Upper lobe of left lung (tissue), 6 donors: ENCODE results near the gene PPP1R13L. TPM values are rescaled to one million over a fixed set of nuclear protein-coding genes. Genes with fewer than 3 reads are reported as not detected.

ENCODE experiments used
- ATAC-seq, 2 donors: fragments of 200-7000 bp; cut with Tn5 transposase; one replicate each; pipeline ENCODE4 v1.9.1; 2022; ENCODE audit warnings: mild to moderate bottlenecking in 2 of 2, moderate library complexity in 2 of 2; ENCODE audit not compliant: low FRiP score in 2 of 2
- DNase-seq, 2 donors: peaks; one replicate each; pipeline ENCODE4 v3.0.0-alpha.2; 2019 to 2020
- H3K27ac ChIP-seq, 4 donors: fragments of 200-600 bp; sonication (generic); one replicate each; pipeline ENCODE4 v1.5.1; 2016 to 2019
- H3K27me3 ChIP-seq, 4 donors: fragments of 200-600 bp; sonication (generic); one replicate each; pipeline ENCODE4 v1.5.1; 2017 to 2019
- H3K36me3 ChIP-seq, 4 donors: fragments of 200-600 bp; sonication (generic); one replicate each; pipeline ENCODE4 v1.5.1; 2016 to 2019
- H3K4me1 ChIP-seq, 4 donors: fragments of 200-600 bp; sonication (generic); one replicate each; pipeline ENCODE4 v1.5.1; 2018 to 2019
- H3K4me3 ChIP-seq, 4 donors: fragments of 200-600 bp; sonication (generic); one replicate each; pipeline ENCODE4 v1.5.1; 2017 to 2019; ENCODE audit warnings: mild to moderate bottlenecking in 2 of 4, moderate library complexity in 1 of 4
- H3K9me3 ChIP-seq, 4 donors: fragments of 200-600 bp; sonication (generic); one replicate each; pipeline ENCODE4 v1.5.1; 2018 to 2019
- CTCF ChIP-seq, 6 experiments: fragments of 450-650 bp in 4 of 6; fragments of 200-600 bp in 2 of 6; sonication (generic) in 2 of 6; IDR thresholded peaks; one replicate each; pipeline ENCODE4 v1.5.1; 2016 to 2019; ENCODE audit warnings: antibody characterized with exemption in 6 of 6
- EP300 ChIP-seq, 4 donors: sonication (generic); formaldehyde crosslinking; IDR thresholded peaks; one replicate each; pipeline ENCODE4 v1.5.1; 2017; ENCODE audit warnings: antibody characterized with exemption in 4 of 4, control low read depth in 2 of 4
- POLR2A ChIP-seq, 4 donors: fragments of 450-650 bp; IDR thresholded peaks; one replicate each; pipeline ENCODE4 v1.5.1; 2016 to 2017; ENCODE audit warnings: antibody characterized with exemption in 4 of 4, mild to moderate bottlenecking in 2 of 4
- POLR2AphosphoS5 ChIP-seq, 2 donors: sonication (generic); formaldehyde crosslinking; IDR thresholded peaks; one replicate each; pipeline ENCODE4 v1.5.1; 2017; ENCODE audit warnings: antibody characterized with exemption in 2 of 2
- WGBS, 2 donors: methylation state at CpG; one replicate each; pipeline ENCODE4 v1.1.5; 2017 to 2018; 5-methylcytosine and 5-hydroxymethylcytosine counted together
- total RNA-seq, 6 donors: library from RNA; depleted of rRNA in 4 of 6; stranded (reverse); fragments of >200 nt in 4 of 6; gene quantifications; one replicate each; pipeline versions ENCODE4 v1.1.0 to v1.2.1, GENCODE V29; 2016 to 2021
- donor health status: DM: no; HTN: no; CAD: no; lungs with moderate emphysema.
- donor health status: DM: no; HTN: yes; CAD: no; lungs with severe emphysema.

Gene PPP1R13L
- total RNA-seq, 6 donors from 2014 or later, result 27.8 to 76.2 (median 57.5) TPM

- WGBS, 2 donors, result 93 to 94% methylated on average over 3 of the region's 3 CpGs
Observed at GRCh38 chr19:45448425-45448756, 43.5 kb upstream of the PPP1R13L start.

GRCh38 chr19:45446944-45447343, 42.1 kb upstream of the PPP1R13L start:
- H3K27ac ChIP-seq, result no peak overlapping the region
- H3K27me3 ChIP-seq, result no peaks in the 10 kb centered on the region
- no peak overlapping the region for H3K4me3 ChIP-seq
- peaks cover 35 to 60% (median 53%) of the 10 kb centered on the region in 4 donors for H3K4me1 ChIP-seq
- ATAC-seq (no peak), DNase-seq (no peak)
- no peak for TF ChIP-seq POLR2A (IDR thresholded peaks at IDR 0.05)
- no peak for TF ChIP-seq CTCF (IDR thresholded peaks at IDR 0.05)
- TF ChIP-seq EP300 (IDR thresholded peaks at IDR 0.05), result no peak
- no peak for TF ChIP-seq POLR2AphosphoS5 (IDR thresholded peaks at IDR 0.05)
- 90 to 92% methylated on average over 7 of the region's 7 CpGs for WGBS, 2 donors
- H3K9me3 ChIP-seq, result no peaks in the 10 kb centered on the region
- no peaks in the 10 kb centered on the region for H3K36me3 ChIP-seq

More at GRCh38 chr19:45448425-45448756, 43.5 kb upstream of the PPP1R13L start:
- H3K27me3 ChIP-seq, result no peaks in the 10 kb centered on the region
- no peaks in the 10 kb centered on the region for H3K9me3 ChIP-seq
- TF ChIP-seq POLR2A (IDR thresholded peaks at IDR 0.05) (no peak), CTCF (IDR thresholded peaks at IDR 0.05) (no peak), EP300 (IDR thresholded peaks at IDR 0.05) (no peak), POLR2AphosphoS5 (IDR thresholded peaks at IDR 0.05) (no peak)
- H3K27ac ChIP-seq, result no peak overlapping the region
- H3K4me3 ChIP-seq, result no peak overlapping the region
- no peaks in the 10 kb centered on the region for H3K36me3 ChIP-seq
- DNase-seq, result no peak
- H3K4me1 ChIP-seq, result peaks cover 26 to 49% (median 43%) of the 10 kb centered on the region in 4 donors
- no peak for ATAC-seq

- H3K27me3 ChIP-seq, result no peaks in the 10 kb centered on the region
- no peak overlapping the region for H3K27ac ChIP-seq
- no peaks in the 10 kb centered on the region for H3K36me3 ChIP-seq
- H3K4me1 ChIP-seq, result peaks cover 30 to 54% (median 48%) of the 10 kb centered on the region in 4 donors
- H3K9me3 ChIP-seq, result no peaks in the 10 kb centered on the region
- TF ChIP-seq POLR2AphosphoS5 (IDR thresholded peaks at IDR 0.05), result no peak
- peak in 2 of 6 experiments; percentile 23 to 36 for TF ChIP-seq CTCF (IDR thresholded peaks at IDR 0.05)
- ATAC-seq, result no peak
- 78 to 80% methylated on average over 6 of the region's 6 CpGs for WGBS, 2 donors
- DNase-seq, result no peak
- H3K4me3 ChIP-seq, result no peak overlapping the region
Observed at GRCh38 chr19:45446295-45446694, 41.4 kb upstream of the PPP1R13L start.

DNA sequence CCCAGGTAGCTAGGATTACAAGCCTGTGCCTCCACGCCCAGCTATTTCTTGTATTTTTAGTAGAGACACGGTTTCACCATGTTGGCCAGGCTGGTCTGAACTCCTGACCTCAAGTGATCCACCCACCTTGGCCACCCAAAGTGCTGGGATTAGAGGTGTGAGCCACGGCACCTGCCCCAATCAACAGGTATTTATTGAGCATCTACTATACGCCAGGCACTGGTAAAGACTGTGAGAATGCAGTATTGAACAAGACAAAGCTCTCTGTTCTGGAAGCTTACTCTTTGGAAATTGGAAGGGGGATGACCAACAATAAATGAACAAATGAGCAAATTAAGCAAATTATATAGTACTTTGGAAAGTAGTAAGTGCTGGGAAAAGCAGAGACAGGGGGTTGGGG, 40.3 kb upstream of the PPP1R13L start:
- Histone ChIP-seq H3K27me3 (no peaks in the 10 kb centered on the region), H3K9me3 (no peaks in the 10 kb centered on the region), H3K4me3 (no peak overlapping the region), H3K4me1 (peaks cover 27 to 53% (median 47%) of the 10 kb centered on the region in 4 donors), H3K36me3 (no peaks in the 10 kb centered on the region), H3K27ac (peak overlapping the region; percentile 93 to 98 (median 96))
- WGBS, 2 donors, result 87 to 98% methylated on average over 4 of the region's 4 CpGs
- TF ChIP-seq POLR2A (IDR thresholded peaks at IDR 0.05) (no peak), POLR2AphosphoS5 (IDR thresholded peaks at IDR 0.05) (no peak), CTCF (IDR thresholded peaks at IDR 0.05) (no peak), EP300 (IDR thresholded peaks at IDR 0.05) (no peak)
- ATAC-seq (no peak), DNase-seq (no peak)

DNA sequence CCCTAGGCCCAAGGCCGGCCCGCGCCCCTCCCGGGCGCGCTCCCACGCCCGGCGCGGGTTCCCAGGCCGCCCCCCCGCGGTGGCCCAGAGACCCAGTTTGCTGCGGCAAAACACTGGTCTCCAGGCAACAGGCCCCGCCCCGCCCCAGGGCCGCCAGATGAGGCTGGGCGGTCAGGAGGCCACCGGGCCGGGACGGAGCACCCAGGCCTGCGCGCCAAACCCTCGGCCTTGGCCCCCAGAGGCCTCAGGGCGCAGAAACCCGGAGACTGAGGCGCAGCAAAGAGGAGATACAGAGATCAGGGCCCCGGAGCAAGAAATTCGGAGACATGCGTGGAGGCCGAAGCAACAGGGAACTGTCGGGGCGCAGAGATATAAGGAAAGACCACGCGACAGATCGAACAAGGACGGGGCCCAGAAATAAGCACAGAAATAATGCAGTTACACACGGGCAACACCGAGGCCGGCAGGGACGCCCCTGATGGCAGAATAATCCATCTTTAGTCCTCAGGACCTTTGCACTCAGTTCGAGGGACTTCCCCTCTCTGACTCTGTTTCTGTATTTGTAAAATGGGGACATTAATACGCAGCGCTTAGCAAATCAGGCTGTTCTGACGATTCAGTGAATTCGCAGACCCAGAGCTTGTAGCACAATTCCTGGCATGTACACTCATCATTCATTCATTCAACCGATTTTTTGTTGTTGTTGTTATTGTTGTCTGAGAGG, 39.6 kb upstream of the PPP1R13L start:
- ATAC-seq, result peak; percentile 88 to 90
- peak; percentile 97 to 99 for DNase-seq
- Histone ChIP-seq H3K4me1 (peaks cover 23 to 51% (median 43%) of the 10 kb centered on the region in 4 donors), H3K27me3 (no peaks in the 10 kb centered on the region), H3K36me3 (no peaks in the 10 kb centered on the region), H3K27ac (peak overlapping the region; percentile 93 to 98 (median 96)), H3K4me3 (peak overlapping the region in 3 of 4 donors; percentile 42 to 51 (median 47)), H3K9me3 (no peaks in the 10 kb centered on the region)
- 22 to 30% methylated on average over 24 of the region's 47 CpGs for WGBS, 2 donors
- TF ChIP-seq POLR2A (IDR thresholded peaks at IDR 0.05) (peak in 2 of 4 donors; percentile 61 to 66), EP300 (IDR thresholded peaks at IDR 0.05) (peak in 3 of 4 donors; percentile 18 to 55 (median 30)), CTCF (IDR thresholded peaks at IDR 0.05) (peak in 2 of 6 experiments; percentile 14 to 15), POLR2AphosphoS5 (IDR thresholded peaks at IDR 0.05) (peak; percentile 75 to 76)
